ENCODE data around the gene MBD6.
A peak's percentile ranks its signal among the peaks of the same experiment; 100 is the strongest.
"Not testable (repeated sequence)": the region's sequence is repeated elsewhere in the genome, so short reads cannot be mapped to it uniquely, and the experiment has no call there.

MBD6 gene

GRCh38 chr12:57490126-57490525 is 32.5 kb upstream of the MBD6 start:
- DNase-seq = no peak

- DNase-seq = no peak
Observed at GRCh38 chr12:57491393-57492280, 31.0 kb upstream of the MBD6 start.

GRCh38 chr12:57495051-57495701 is 27.4 kb upstream of the MBD6 start:
- not testable (repeated sequence) for DNase-seq

GRCh38 chr12:57496822-57497221 is 25.8 kb upstream of the MBD6 start:
- DNase-seq = no peak

DNA sequence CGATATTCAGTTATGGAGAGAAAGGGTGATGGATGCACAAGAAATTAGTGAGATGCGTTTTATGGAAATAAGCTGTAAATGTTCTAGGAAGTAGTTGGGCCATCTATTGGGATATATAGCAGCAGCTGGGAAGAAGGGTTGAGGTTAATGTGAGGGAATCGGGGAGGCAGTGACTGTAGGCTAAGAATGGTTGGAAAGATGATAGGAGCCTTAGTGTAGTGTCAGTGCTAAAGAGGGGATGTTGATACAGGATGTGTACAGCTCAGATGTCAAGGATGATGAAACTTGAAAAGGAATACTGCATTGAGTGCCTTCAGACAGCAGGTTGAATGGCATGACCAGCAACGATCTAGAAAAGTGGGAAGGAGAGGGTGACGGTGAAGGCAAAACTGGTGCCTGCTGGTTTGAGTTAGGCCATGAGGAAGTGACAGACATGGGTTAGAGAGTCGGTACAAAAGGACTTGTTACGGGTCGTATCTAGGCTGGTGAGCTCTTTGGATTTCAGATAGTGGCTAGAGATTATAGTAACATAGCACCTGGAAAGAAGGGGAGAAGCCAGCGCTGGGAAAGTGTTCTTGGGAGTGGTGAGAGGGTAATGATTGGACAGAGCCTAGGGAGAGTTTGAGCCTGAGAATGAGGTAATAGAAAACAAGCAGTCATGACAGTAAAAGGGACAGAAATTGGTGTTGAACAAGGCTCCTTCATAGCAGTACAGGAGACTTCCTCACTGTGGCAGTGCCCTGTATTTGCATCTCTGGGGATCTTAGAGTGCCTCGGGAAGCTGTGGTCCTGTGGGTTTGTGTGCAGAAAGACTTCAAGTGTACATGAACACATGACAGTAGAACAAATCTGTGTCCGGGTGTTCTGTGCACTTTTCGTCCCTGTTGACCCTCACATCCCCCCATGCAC is 25.1 kb upstream of the MBD6 start:
- DNase-seq = no peak

- DNase-seq = no peak
Observed at GRCh38 chr12:57498132-57498502, 24.5 kb upstream of the MBD6 start.

- DNase-seq = no peak
Observed at GRCh38 chr12:57498571-57498970, 24.1 kb upstream of the MBD6 start.

DNA sequence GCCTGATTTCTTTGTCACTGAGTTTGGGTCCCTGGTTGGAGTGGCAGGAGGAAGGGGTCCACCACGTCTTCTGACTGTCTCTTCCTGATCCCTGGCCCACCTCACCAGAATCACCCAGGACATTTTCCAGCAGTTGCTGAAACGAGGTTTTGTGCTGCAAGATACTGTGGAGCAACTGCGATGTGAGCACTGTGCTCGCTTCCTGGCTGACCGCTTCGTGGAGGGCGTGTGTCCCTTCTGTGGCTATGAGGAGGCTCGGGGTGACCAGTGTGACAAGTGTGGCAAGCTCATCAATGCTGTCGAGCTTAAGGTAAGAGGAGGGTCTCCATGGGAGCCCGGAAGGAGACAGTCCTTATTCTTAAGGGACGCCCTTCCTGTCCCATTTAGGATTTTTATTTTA is 22.4 kb upstream of the MBD6 start:
- DNase-seq = no peak

DNA sequence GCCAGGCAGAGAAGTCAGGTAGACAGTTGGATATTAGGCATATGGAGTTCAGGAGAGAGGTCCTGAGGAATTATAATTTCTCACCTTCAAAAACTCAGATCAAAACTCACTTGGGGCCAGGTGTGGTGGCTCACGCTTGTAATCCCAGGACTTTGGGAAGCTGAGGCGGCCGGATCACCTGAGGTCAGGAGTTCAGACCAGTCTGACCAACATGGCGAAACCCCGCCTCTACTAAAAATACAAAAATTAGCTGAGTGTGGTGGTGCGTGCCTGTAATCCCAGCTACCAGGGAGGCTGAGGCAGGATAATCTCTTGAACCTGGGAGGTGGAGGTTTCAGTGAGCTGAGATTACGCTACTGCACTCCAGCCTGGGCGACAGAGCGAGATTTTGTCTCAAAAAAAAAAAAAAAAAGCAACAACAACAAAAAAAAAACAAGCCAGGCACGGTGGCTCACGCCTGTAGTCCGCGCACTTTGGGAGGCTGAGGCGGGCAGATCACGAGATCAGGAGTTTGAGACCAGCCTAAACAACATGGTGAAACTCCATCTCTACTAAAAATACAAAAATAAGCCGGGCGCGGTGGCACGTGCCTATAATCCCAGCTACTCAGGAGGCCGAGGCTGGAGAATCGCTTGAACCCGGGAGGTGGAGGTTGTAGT is 20.2 kb upstream of the MBD6 start:
- not testable (repeated sequence) for DNase-seq

- DNase-seq = not testable (repeated sequence)
Observed at GRCh38 chr12:57506541-57506940, 16.1 kb upstream of the MBD6 start.

DNA sequence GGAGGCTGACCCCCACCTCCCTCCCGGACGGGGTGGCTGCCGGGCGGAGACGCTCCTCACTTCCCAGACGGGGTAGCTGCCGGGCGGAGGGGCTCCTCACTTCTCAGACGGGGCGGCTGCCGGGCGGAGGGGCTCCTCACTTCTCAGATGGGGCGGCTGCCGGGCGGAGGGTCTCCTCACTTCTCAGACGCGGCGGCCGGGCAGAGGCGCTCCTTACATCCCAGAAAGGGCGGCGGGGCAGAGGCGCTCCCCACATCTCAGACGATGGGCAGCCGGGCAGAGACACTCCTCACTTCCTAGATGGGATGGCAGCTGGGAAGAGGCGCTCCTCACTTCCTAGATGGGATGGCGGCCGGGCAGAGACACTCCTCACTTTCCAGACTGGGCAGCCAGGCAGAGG is 14.8 kb upstream of the MBD6 start:
- not testable (repeated sequence) for DNase-seq

- DNase-seq = no peak
Observed at GRCh38 chr12:57511161-57511560, 11.5 kb upstream of the MBD6 start.

- DNase-seq = no peak
Observed at GRCh38 chr12:57511588-57512325, 10.9 kb upstream of the MBD6 start.

- DNase-seq = no peak
Observed at GRCh38 chr12:57512665-57513064, 10.0 kb upstream of the MBD6 start.

GRCh38 chr12:57513266-57513665 is 9.4 kb upstream of the MBD6 start:
- DNase-seq = no peak

- DNase-seq = not testable (repeated sequence)
Observed at GRCh38 chr12:57513677-57514076, 8.9 kb upstream of the MBD6 start.

- DNase-seq = not testable (repeated sequence)
Observed at GRCh38 chr12:57514246-57514645, 8.4 kb upstream of the MBD6 start.

DNA sequence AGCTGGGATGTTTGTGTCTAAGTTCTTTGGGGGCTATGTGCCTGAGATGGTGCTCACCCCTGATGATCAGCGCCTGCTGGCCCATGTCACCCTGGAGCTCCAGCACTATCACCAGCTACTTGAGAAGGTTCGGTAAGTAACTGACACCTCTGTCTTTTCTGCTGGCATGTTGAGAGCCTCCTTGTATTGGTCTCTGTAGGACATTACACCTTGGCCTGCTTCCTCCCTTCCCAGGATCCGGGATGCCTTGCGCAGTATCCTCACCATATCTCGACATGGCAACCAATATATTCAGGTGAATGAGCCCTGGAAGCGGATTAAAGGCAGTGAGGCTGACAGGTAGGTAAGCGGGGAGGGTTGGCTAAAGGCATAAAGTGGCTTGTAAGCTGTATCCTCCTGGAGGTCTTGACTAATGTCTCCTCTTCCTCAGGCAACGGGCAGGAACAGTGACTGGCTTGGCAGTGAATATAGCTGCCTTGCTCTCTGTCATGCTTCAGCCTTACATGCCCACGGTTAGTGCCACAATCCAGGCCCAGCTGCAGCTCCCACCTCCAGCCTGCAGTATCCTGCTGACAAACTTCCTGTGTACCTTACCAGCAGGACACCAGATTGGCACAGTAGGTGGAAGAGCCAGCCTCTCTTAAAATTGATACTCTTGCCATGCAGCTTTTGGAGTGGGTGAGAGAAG is 7.8 kb upstream of the MBD6 start:
- peak; percentile 35 for DNase-seq

DNA sequence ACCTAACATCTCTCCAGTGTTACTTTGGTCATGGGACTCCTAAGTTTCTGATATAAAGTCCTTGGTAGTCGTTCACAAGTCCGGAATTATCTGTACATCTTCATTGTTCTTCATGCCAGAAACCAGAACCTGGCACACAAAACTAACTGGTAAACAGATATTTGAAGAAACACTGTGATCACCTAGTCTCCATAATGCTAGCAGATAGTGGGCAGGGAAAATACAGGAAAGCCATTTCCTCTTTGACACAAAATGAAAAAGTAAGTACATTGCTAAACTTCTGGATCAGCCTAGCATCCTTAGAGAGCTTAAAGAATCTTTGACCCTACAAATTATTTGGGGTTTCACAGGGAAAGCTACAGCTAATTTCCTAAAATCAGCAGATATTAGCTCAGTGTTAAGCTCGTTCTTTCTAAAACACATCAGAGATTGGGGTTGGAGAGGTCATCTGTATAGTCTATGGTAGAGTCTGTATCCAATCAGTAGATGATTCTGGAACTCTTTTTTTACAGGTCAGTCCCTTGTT is 7.2 kb upstream of the MBD6 start:
- no peak for DNase-seq

DNA sequence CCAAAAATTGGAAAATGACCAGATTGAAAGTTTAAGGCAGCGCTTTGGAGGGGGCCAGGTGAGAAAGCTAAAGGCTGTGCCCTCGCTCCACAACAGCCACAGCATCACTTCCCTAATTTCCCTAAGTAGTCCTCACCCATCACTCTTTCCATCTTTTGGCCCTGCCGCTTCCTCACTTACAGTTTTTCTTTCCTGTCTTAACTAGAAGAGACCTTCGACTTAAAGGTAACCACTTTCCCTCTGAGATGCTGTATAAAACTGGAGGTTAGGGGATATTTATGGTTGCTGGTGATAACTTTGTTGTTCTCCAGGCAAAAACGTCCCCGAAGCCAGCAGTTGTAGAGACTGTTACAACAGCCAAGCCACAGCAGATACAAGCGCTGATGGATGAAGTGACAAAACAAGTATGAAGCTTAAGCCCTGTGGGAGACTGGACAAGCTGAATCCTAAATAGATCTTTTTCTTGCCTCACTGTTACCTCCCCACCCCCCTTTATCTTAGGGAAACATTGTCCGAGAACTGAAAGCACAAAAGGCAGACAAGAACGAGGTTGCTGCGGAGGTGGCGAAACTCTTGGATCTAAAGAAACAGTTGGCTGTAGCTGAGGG is 6.6 kb upstream of the MBD6 start:
- no peak for DNase-seq

Measured in NCI-H510A (cell line).